Pons (tissue), 1 donor: ENCODE measurements around the gene FGGY.

ENCODE experiments used
- DNase-seq: peaks from one replicate; pipeline ENCODE4 v3.0.0-alpha.2; 2016; ENCODE audit warnings: low spot score

FGGY gene

GRCh38 chr1:59738591-59739015, 441.7 kb downstream of the FGGY start:
- no peak for DNase-seq

DNA sequence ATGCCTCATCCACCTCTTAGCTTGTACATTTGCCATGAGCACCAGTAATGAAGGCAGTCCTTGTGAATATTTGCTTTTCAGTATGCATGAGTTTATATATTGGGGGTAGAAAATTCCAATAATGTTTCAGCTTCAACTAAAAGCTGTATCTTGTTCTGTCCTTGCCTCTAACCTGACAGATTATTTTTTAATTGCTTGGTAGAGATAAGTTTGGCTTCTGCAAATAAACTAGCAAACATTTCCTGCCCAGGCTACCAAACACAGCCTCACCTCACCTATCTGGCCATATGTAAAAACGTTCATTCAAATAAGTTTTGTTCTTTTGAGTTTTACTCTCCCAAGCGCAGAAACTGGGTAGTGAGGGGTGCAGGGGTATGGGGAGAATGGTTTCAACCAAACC, 442.2 kb downstream of the FGGY start:
- DNase-seq = no peak

- DNase-seq = no peak
Measured at GRCh38 chr1:59742526-59742925, 445.6 kb downstream of the FGGY start.

DNA sequence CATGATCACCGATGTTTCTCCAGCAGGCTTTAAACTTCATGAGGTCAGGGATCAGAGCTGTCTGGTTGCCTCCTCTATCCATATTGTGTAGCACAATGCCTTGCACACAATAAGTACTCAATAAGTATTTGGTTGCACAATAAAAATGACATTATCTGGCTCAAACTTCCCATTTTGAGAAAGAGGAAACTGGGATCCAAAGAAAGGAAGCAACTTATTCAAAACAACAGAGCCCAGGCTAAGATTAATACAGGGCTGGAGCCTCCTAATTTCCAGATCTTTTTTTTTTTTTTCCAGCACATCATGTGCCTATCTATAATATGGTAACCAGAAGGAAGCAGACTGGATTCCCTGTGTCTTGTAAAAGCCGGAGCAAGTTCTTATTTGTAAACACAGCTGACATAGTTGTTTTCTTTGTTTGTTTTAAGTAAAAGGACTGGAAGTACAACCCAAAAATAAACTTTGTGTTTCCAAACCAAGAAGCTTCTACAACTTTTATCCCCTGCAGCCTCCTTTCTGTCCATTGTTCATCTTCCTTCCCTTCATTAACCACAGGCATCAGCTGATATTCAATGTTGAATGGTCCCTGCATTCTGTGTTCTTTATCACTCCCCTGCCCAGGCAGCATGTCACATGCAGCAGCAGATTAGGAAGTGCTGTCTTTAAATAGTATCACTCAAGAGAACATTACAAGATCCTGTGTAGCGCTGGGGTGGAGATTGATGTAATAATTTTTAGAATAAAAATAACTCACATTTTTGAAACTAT, 446.6 kb downstream of the FGGY start:
- DNase-seq = peak; percentile 58

DNA sequence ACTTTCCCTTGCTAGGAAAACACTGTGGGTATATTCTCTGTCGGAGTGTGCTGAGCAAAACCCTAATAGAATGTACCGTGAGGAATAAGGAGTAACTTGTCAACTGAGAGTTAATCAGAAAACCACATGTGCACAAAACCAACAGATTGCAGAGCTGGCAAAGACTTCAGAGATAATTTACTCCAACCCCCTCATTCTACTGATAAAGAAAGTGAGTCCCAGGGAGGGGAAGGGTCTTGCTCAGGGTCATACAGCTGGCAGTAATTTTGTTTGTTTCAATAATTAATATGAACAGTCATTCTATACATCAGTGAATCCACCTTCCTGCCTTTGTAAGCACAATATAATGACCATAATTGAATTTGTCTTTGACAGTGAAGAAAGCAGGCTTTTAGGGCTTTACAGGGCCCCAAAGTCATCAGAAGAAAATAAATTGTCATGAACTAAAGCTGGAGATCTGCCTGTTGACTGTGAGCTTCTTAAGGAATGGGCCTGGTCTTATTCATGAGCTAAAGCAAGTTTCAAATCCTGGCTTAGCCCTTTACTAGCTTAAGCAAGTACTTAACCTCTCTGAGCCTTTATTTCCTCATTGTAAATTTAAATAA, 450.6 kb downstream of the FGGY start:
- no peak for DNase-seq

GRCh38 chr1:59748123-59748522, 451.2 kb downstream of the FGGY start:
- no peak for DNase-seq

DNA sequence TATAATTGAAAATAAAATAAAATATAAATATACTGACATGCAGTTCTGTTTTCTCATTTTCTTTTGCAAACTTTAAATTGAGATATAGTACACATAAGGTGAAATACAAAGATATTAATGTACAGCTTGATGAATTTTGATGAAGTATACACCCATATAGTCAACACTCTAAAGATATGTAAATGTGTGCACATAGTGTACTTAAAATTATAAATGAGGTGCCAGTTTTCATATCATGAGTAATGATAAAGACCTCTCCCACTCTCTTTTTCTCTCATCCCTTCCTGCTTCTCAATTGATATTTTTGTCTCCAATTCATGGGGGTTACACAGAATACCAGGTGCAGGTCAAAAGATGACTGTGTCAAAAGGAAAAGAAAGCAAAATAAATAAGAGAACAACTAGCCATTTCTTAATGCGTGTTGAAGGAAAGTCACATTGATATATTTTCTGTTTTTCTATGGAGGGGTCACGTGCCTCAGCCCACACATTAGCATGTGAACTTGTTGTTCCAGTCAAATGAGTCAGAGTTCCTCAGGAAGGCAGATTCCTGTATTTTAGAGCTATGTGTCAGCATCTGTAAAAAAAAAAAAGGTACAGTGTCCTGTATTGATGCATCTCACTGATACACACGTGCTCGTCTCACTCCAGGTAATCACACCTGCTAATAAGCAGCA, 453.6 kb downstream of the FGGY start:
- DNase-seq = no peak

DNA sequence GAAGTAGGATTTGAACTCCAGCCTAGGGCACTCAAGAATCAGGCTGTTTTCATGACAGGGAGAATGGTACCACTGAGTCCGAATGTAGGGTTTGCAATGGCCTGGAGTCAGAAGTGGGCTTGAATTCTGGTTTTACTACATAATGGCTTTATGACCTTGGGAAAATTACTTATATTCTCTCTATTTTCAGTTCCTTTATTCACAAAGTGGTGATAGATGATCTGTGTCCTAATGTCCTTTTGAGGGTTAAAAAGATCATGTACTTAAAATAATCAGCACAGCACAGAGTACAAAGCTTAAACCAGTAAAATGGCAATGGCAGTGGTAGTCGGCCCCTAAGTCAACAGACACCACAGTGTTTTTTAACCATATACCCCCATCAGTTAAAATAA, 454.1 kb downstream of the FGGY start:
- no peak for DNase-seq

DNA sequence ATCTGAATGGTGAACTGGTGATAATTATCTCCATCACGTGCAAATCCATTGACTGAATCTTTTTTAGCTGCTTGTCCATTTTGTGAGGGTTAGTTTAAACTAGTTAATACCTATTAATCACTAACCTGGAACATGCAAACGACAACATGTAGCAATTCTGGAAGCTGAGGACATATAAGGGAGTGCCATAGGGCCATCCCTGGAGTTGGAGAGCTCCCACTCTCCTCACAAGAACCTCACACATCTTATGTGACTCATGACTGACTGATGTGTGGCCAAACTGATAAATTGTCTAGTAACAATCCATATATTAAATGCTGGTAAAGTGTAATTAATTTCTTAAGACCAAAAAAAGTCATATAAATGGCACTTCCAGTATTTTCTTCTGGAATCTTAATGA, 454.9 kb downstream of the FGGY start:
- DNase-seq = no peak

GRCh38 chr1:59752556-59753414, 455.9 kb downstream of the FGGY start:
- DNase-seq = peak; percentile 82

- no peak for DNase-seq
Measured at GRCh38 chr1:59755069-59755685, 458.3 kb downstream of the FGGY start.

- no peak for DNase-seq
Measured at GRCh38 chr1:59757197-59757747, 460.4 kb downstream of the FGGY start.

GRCh38 chr1:59759156-59759925, 462.4 kb downstream of the FGGY start:
- peak; percentile 85 for DNase-seq

DNA sequence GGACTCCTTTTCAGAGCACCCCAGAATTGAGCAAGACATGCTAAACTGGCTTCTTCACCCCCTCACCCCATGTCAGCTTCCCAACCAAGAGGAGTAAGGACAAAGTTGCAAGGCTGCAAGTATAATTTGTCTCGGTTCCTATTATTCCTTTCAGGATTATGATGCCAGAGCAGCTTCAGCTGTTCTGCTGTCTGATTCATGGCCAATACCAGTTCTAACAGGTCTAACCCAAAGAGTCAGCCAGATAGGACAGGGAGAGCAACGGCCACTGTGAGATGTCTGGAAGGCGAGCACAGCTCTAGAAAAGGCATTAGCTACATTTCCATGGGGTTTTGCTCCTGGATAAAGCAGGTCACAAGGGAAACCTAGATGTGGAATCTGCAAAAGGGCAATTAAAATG, 464.5 kb downstream of the FGGY start:
- no peak for DNase-seq

- no peak for DNase-seq
Measured at GRCh38 chr1:59763418-59763817, 466.5 kb downstream of the FGGY start.

GRCh38 chr1:59765011-59765730, 468.3 kb downstream of the FGGY start:
- no peak for DNase-seq

DNA sequence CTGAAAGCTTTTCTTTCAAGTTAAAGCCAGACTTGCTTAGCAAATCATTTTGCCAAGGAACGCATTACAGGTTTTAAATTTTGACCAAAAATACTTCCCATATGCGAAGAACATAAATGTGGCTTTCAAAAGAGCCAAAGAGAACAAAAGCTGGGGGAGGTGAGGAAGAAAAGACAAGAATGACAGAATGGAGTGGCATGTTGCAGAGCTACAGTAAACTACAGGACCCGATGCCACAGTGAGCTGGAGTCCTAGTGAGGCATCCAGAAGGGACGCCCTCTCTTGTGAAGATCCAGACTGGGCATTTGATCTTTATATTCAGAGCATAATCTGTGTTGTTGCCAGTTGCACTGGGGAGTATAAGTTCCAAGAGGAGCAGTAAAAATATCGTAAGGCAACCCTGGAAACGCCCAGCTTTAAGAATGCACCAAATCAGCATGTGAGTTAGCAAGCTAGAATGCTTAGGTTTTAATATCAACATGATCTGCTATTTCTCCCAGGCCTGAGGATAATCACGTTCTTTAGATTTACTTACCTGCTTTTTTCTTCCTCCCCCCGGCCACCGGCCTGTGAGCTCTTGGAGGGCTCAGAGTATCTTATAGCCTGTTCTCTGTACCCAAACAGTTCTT, 469.4 kb downstream of the FGGY start:
- DNase-seq = no peak

DNA sequence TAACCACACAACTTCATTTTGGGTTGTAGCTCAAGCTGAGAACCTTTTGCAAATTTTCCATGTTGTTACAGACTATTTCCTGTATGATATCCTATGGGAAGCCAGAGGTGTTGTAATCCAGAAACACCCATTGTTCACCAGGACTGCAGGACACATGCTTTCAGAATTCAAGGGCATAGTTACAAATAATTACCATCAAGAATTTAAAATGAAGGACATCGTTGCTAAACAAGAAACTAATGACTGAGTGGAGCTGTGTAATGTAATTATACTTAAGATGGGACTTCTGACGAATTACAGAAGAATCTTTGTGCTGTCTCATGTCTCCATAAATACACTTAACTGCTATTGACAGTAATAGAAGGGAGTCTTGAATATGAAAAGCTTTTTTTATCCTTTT, 470.2 kb downstream of the FGGY start:
- DNase-seq = no peak
